SKM-1 (cell line): ENCODE data around the gene PFN3.
"Not testable (repeated sequence)": the region's sequence is repeated elsewhere in the genome, so short reads cannot be mapped to it uniquely, and the experiment has no call there.

Source experiments
- DNase-seq: peaks from one replicate; lab custom pipeline; 2025; ENCODE audit not compliant: unreplicated experiment; lab: John Stamatoyannopoulos, UW

The PFN3 gene

DNA sequence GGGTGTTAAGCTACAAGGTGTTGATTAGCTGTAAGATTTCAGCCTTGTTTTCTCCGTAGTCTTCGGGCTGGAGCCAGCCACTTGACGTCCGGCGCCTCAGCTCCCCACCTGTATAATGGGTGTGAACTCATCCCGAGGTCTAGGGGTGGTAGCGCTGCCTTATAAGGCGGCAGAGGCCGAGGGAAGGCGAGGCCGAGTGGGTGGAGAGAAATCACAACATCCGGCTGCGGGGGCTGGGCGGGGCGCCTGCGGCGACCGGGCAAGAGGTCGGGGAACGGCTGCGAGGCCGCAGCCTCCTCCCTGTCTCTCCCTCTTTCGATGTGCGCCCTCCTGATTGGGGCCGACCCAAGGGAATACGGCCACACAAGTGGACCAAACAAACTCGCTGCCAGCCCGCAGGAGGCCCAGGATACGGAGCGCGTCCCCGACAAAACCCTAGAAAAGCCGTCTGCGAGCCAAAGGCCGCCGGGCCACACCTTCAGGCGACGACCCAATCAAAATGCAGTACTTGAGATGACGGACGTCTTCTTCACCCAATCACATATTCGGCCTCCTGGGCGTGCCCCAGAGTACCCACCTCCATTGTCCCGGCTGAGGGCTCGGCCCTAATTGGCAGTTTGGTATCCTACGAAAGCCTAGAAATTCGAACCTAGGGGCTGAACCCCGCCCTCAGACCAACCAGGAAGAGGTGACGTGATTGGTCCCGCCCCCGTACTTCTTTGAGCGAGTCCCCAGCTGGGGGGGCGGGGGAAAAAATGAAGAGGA, 25.5 kb upstream of the PFN3 start:
- peak; percentile 99 for DNase-seq

DNA sequence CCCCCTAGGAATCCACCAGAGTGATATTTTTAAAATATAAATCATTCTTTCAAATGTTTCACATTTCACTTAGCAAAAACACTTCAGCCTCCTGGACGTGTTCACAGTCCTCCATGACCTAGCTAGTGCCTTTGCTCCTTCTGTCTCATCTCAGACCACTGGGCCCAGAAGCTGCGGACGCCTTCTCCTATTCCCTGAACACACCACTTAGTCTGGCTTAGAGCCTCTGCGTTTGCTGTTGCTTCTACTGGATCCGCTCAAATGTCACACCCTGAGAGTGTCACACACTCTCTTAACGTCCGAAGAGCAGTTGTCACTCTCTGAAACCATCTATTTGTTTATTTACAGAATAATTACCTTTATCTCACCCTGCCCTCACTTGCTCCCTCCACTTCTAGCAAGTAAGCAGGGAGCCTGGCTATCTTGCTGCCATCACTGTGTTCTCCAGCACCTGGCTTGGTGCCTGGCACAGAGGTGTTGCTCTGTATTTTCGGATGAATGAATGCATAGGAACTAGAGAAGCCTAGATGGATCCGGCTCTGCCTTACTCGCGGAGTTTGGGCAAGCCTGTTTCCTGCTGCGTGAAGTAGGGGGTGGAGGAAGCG, 24.8 kb upstream of the PFN3 start:
- no peak for DNase-seq

DNA sequence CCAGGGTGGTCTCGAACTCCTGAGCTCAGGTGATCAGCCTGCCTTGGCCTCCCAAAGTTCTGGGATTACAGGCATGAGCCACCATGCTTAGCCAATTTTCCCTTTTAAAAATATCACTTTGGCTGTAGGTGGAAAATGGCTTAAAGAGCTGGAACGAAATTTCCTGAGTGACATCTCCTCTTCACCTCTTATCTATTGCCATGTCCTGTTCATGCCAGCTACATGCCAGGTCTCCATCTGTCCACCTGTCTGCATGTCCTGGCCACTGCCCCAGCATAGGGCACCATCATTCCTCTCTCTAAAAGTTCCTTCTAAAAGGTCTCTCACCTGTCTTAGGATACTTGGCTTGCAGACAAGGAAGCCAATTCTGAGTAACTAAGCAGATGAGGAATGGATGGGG, 23.2 kb upstream of the PFN3 start:
- no peak for DNase-seq

DNA sequence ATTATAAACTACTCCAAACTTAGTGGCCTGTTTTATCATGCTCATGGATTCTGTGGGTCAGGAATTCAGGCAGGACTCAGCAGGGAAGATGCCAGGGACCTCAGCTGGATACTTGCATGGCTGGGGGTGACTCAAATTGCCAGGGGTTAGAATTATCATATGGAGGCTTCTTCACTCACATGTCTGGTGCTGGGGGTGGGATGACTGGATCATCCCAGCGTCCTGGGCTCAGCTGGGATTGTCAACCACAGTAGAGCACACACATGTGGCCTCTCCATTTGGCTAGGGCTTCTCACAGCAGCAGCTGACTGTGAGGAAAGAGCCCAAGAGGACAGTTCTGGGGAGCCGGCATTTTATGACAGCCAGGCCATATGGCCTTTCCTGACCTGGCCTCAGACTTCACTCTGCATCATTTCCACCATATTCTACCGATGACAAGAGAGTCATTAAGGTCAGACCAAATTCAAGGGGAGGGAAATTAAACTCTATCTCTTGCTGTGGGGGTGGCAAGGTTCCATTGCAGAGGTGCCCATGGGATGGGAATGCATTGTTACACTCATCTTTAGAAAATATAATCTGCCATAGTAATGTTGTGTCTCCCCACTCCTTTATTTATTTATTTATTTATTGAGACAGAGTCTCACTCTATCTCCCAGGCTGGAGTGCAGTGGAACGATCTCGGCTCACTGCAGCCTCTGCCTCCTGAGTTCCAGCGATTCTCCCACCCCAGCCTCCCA, 20.8 kb upstream of the PFN3 start:
- no peak for DNase-seq

DNA sequence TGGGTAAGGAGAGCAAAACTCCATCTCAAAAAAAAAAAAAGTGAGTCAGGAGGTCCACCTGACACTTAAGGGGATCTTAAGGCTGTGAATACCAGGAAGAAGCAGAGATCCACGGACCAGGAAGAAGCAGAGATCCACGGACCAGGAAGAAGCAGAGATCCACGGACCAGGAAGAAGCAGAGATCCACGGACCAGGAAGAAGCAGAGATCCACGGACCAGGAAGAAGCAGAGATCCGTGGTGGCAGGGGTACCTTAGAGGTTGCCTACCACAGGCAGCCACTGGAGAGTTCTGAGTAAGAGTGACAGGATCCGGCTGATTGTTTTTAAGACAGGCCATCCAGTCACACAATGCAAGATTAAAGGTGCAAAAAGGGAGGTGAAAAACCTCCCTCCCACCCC, 20.0 kb upstream of the PFN3 start:
- not testable (repeated sequence) for DNase-seq

DNA sequence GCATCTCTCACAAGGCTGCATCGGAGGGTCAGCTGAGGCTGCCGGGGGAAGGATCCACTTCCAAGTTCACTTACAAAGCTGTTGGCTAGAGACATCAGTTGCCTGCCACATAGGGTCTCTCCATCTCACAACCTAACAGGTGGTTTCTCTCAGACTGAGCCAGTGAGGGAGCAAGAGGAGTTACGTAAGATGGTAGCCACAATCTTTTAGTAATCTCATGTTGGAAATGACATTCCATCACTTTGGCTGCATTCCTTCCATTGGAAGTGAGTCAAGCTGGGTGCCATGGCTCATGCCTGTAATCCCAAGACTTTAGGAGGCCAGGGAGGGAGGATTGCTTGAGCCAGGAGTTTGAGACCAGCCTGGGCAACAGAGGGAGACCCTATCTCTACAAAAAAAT, 18.6 kb upstream of the PFN3 start:
- no peak for DNase-seq

DNA sequence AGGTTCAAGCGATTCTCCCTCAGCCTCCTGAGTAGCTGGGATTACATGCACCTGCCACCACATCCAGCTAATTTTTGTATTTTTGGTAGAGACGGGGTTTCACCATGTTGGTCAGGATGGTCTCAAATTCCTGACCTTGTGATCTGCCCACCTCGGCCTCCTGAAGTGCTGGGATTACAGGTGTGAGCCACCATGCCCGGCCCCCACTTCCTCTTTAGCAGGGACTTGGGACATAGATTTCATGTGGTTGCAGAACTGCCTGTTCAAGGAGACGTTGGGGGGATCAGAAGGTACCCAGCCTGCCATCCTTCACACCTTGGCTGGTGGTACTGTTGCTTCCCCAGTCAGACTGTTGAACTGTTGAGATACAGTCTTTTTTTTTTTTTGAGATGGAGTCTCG, 16.6 kb upstream of the PFN3 start:
- DNase-seq = not testable (repeated sequence)

DNA sequence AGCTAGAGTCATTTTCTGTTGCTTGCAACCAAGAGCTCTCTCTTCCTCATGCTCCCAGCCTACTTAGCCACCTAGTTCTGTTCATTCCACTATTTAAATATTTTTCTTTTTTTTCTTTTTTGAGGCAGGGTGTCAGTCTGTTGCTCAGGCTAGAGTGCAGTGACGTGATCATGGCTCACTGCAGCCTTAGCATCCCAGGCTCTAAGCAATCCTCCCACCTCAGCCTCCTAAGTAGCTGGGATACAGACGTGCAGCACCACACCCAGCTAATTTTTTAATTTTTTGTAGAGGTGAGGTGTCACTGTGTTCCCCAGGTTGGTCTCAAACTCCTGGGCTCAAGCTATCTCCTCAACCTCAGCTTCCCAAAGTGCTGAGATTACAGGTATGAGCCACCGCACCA, 14.0 kb upstream of the PFN3 start:
- DNase-seq = no peak

DNA sequence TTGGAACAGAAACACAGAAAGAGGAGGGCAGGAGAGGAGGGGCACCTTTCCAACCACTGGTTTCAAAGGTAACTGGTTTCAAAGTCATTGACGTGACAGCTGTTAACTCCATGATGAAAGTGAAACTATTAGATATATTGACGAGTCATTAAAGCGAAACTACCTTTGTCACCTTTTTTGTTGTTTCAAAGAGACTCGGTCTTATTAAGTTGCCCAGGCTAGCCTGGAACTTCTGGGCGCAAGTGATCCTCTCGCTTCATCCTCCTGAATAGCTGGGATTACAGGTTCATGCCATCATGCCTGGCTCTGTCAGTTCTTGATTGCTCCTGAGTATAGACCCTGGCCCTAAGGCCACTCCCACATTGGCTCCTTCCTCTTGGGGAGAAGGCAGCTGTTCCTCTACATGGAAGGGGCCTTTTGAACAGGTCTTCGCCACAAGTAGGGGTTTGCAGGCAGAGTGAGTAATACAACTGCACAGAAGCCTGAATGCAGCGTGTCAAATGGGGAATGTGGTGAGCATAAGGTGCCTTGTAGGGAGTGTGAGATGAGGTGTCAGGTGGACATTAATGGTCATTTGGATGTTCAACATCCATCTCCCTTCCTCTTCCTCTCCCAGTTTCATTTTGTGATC, 12.3 kb upstream of the PFN3 start:
- DNase-seq = no peak

DNA sequence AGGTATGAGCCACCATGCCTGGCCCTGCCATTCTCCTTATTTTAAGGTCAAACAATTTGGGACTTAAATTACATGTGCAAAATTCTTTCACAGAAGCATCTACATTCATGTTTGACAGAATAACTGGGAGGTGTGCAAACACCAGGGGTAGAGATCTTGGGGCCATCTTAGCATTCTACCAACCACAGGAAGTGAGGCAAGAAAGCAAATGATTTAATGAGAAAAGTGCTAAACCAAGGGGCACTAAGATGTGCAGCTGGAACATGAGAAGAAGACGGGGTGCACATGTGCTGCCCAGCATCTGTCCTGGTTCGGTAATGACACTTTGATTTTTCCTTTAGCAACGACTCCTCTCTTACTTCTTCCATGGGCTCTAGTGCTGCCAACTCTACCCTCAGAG, 10.1 kb upstream of the PFN3 start:
- no peak for DNase-seq

DNA sequence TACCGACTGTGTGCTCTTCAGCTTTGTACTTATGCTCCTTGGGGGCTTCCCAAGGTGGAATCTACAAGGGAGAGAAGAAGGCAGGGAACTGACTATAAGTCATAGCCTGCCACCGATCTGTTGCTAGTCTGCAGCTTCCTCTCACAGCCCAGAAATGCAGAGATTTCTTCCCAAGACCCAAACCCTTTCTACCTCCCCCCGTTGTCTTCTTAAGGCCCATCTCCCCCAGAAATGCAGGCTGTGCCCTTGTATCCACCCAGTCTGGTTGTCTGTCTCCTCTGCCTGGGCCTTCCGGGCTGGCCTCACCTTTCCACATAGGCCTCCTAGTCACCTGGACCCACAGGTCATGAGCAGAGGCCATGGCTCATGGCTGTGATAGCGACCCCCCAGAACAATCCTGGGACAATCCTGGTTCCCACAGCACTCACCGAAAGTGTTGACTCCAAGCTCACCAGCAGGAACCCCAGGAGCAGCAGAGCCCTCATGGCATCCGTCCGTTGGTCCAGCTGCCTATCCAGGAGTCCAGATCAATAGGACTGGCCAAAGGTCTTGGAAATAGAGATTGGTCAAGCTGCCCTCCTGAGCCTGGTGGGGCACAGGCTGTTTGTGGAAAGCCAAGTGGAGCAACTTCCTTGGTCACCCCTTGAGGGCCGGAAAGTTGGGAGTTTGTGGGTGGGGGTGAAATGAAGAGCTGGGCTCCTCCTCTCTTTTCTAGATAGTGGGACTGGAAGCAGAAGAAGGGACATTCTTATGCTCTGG, 8.8 kb upstream of the PFN3 start, which contains the start of gene F12:
Gene F12 (minus strand): TSS at position 522 of the 759 bp plus-strand sequence. CDS start 37 bp downstream, at position 485.
- DNase-seq = no peak

DNA sequence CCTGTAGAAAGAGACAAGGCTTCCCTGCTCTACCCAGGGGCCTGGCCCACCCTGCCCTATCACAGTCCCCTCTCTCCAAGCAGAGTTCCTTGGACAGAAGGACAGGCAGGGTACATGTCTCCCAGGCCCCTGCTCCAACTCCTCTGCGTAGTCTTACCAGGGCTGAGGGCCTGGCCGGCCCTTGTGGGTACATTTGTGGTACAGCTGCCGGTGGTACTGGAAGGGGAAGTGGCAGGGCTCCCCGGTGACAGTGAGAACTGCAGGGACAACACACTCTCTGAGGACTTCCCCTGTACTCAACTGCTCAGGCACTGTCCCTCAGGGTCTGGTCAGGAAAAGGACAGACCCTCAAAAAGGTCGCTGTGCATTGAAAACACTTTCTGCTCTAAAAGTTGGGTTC, 5.3 kb upstream of the PFN3 start:
- DNase-seq = peak; percentile 71

DNA sequence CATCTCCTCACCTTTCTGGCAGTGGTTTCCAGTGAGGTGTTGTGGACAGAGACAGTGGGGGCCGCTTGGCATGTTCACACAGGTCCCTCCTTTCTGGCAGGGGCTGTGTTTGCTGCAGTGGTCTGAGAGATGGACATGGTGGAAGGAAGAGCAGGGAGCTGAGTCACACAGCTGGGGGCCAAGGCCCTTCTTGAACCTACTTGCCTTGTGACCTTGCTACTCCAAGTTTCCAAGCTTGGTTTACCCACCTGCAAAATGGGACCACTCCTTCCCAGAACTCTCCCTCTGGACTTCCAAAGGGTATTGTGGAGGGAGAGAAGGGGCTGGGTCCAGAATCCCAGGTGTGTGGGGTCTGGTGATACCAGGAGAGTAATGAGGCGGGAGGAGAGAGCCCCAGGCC, 4.9 kb upstream of the PFN3 start:
- no peak for DNase-seq

DNA sequence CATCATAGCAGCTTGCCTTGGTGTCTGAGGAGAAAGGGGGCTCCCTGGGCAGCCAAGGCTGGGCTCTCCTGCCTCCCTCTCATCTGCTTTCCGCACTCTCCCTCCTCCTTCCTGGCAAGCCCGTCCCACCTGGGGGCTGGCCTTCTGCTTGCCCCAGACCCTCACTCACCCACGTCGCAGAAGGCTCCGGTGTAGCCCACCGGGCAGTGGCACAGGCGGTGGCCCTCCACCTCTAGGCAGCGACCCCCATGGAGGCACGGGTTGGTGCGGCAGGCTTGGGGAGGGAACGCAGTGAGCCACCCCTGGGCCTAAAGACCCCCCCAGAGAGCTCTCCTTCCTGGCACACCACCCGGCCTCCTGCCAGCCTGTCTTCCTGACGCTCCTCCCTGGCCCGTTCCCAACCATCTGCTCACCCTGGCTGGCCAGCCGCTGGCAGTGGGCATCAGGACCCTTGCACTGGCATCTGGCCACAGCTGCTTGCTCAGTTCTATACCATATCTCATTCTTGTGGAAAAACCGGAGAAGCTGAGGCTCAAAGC, 4.2 kb upstream of the PFN3 start:
- DNase-seq = no peak

DNA sequence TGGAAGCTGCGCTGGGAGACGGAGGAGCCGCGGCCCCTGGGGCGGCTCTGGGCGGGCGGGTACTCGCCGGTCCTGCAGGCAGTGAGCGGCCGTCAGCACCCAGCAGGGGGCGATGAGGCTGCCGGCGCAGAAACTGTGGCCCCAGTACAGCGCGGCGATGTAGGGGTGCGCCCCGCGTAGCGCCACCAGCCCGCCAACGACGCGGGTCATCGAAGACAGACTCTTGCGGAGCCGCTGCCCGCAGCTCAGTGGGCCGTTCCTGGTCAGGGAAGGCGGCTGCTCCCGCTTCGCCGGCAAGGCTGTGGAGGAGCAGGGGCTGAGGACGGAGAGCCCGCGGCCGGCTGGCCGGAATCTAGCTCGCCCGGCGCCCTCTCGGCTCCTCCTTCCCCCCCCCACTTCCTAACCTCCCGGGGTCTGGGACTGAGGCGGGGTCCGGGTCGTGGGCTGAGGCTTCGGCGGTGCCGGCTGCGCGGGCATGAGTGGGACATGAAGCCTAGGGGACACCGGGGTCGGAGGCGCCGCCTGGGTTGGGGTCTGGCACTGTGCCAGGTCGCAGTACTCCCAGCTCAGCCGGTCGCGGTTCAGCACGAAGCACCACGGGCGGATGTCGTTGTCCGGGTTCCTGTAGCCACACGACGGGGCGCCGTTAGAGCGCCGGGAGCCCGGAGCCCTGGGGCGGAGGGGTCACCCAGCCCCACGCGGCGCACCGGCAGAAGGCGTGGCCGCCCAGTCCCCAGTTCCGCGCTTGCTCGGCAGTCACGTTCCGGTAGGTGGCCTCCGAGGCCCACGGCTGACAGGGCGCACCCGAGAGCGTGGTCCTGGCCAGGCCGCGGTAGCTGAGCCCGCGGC, 3.6 kb upstream of the PFN3 start:
- DNase-seq = peak; percentile 88

DNA sequence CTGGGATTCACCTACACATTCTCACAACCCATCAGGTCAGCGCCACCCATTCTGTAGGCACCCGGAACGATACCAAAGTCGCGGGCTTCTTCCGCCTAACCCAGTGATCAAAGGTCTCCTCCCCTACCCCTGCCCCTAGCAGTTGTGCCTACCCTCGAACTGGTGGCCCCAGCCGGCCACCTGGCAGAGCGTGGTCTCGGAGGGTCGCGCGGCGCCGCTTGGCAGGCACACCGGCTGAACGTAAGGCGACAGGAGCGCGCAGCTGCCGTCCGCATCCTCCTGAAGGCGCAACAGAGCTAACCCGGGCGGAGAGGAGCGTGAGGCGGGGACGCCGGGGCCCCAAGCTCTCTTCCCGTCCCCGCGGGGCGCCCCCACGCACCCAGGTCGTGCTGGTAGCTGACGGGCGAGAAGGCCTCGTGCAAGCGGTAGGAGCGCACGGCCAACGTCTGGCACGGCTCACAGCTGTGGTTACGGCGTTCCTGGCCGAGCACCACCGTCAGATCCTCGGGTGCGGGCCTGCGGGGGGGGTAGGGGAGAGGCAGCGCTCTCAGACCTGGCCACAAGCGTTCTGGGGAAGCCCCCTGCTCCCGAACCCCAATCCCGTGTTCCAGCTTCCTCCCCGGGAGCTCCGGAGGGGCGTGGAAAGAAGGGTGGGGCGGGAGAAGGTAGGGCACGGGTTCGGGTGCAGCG, 2.8 kb upstream of the PFN3 start:
- no peak for DNase-seq

DNA sequence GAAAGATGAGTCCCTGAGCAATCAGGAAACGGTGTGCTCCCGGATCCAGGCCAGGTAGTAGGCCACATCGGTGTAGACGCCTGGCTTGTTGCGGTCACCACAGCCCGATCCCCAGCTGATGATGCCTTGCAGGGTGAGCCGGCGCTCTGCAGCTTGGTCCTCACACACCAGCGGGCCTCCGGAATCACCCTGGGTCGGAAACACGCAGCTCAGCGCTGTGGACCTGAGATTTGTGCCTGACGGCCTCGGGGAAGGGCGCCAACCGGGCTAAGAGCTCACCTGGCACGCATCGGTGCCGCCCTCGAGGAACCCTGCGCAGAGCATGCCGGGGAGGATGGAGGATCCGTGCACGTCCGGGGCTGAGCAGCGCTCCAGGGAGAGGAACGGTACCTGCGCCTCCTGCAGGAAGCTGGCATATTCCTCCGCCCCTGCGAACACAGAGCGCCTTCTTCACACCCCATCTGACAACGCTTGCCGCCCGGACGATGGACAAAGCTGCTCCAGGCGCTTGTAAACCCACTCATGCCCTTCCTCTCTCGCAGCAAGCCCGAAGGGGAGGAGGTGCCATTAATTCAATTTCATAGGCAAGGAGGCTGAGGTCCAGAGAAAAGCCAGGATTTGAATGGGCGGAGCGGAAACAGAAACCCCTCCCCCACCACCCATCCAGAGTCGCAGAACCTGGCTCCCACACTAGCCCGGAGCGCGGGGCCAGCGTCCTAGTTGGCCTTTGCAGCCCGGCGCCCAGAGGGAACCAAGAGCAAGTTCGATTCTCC, 2.0 kb upstream of the PFN3 start:
- DNase-seq = no peak

DNA sequence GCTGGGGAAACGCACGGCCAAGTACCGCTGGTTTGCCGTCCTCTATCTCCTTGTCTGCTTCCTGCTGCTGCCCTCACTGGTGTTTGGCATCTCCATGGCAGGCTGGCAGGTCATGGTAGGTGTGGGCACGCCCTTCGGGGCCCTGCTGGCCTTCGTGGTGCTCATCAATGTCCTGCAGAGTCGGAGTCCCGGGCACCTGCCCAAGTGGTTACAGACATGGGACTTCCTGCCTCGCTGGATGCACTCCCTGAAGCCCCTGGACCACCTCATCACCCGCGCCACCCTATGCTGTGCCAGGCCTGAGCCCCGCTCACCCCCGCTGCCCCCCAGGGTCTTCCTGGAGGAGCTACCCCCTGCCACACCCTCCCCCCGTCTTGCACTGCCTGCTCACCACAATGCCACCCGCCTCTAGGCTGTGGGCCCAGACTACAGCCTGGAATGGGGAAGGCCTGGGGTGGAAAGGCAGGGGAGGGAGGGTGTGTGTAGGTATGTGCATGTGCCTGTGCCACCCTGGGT, 2.5 kb downstream of the PFN3 start:
- no peak for DNase-seq
